H9 (cell line): Measurements from ENCODE around the gene GALNT2. TPM values are rescaled to one million over a fixed set of nuclear protein-coding genes. Genes with fewer than 3 reads are reported as not detected.

ENCODE experiments used
- DNase-seq: peaks from one replicate; pipeline ENCODE4 v3.0.0-alpha.2; 2017
- H2AFZ ChIP-seq: one replicate; pipeline ENCODE4 v1.6.1; 2013; ENCODE audit warnings: mild to moderate bottlenecking, low read length, control low read depth, moderate library complexity
- H2AK5ac ChIP-seq: 2 replicates; pipeline ENCODE4 v1.6.1; 2013; ENCODE audit warnings: low read length, control low read depth, mixed read lengths; ENCODE audit not compliant: insufficient read length
- H2BK120ac ChIP-seq: one replicate; pipeline ENCODE4 v1.6.1; 2013; ENCODE audit warnings: low read depth, mild to moderate bottlenecking, low read length, control low read depth, inconsistent platforms; ENCODE audit not compliant: poor library complexity, severe bottlenecking
- H2BK12ac ChIP-seq: 2 replicates; pipeline ENCODE4 v1.6.1; 2013; ENCODE audit warnings: low read length, control low read depth, mixed read lengths, low read depth; ENCODE audit not compliant: insufficient read length
- H2BK15ac ChIP-seq: 2 replicates; pipeline ENCODE4 v1.6.1; 2013; ENCODE audit warnings: low read depth, low read length, control low read depth
- H2BK20ac ChIP-seq: one replicate; pipeline ENCODE4 v1.6.1; 2013; ENCODE audit warnings: low read depth, mild to moderate bottlenecking, low read length, control low read depth, inconsistent platforms; ENCODE audit not compliant: poor library complexity, severe bottlenecking
- H2BK5ac ChIP-seq: 2 replicates; pipeline ENCODE4 v1.6.1; 2013; ENCODE audit warnings: low read length, control low read depth, mixed read lengths; ENCODE audit not compliant: insufficient read length
- H3K14ac ChIP-seq: 2 replicates; pipeline ENCODE4 v1.6.1; 2013; ENCODE audit warnings: low read length, control low read depth; ENCODE audit not compliant: insufficient read depth
- H3K18ac ChIP-seq: 2 replicates; pipeline ENCODE4 v1.6.1; 2013; ENCODE audit warnings: low read depth, mild to moderate bottlenecking, mixed read lengths, low read length, control low read depth; ENCODE audit not compliant: insufficient read length
- H3K23ac ChIP-seq: 2 replicates; pipeline ENCODE4 v1.6.1; 2013; ENCODE audit warnings: low read length, control low read depth, mixed read lengths, low read depth; ENCODE audit not compliant: insufficient read length
- H3K23me2 ChIP-seq: 2 replicates; pipeline ENCODE4 v1.6.1; 2013; ENCODE audit warnings: low read depth, mild to moderate bottlenecking, mixed read lengths, low read length, control low read depth; ENCODE audit not compliant: insufficient read length, poor library complexity, severe bottlenecking
- H3K27ac ChIP-seq: 2 replicates; pipeline ENCODE4 v1.5.1; 2013; ENCODE audit warnings: low read length, control low read depth, mixed read lengths, low read depth; ENCODE audit not compliant: insufficient read length
- H3K27me3 ChIP-seq: 2 replicates; pipeline ENCODE4 v1.6.1; 2013; ENCODE audit warnings: low read length, control low read depth, inconsistent platforms; ENCODE audit not compliant: insufficient read depth
- H3K4ac ChIP-seq: 2 replicates; pipeline ENCODE4 v1.6.1; 2013; ENCODE audit warnings: low read depth, mild to moderate bottlenecking, control low read depth, inconsistent platforms, low read length, moderate library complexity
- H3K4me1 ChIP-seq: 2 replicates; pipeline ENCODE4 v1.6.1; 2013; ENCODE audit warnings: low read length, control low read depth, inconsistent platforms; ENCODE audit not compliant: insufficient read depth
- H3K4me2 ChIP-seq: 2 replicates; pipeline ENCODE4 v1.6.1; 2013; ENCODE audit warnings: low read length, control low read depth, mixed read lengths; ENCODE audit not compliant: insufficient read length, insufficient read depth
- H3K56ac ChIP-seq: 2 replicates; pipeline ENCODE4 v1.6.1; 2013; ENCODE audit warnings: low read depth, mild to moderate bottlenecking, mixed read lengths, low read length, control low read depth; ENCODE audit not compliant: insufficient read length
- H3K79me1 ChIP-seq: 2 replicates; pipeline ENCODE4 v1.6.1; 2013; ENCODE audit warnings: low read depth, mild to moderate bottlenecking, moderate library complexity, low read length, control low read depth, inconsistent platforms; ENCODE audit not compliant: insufficient read depth, poor library complexity, severe bottlenecking
- H3K79me2 ChIP-seq: 2 replicates; pipeline ENCODE4 v1.6.1; 2013; ENCODE audit warnings: low read length, control low read depth, inconsistent platforms; ENCODE audit not compliant: insufficient read depth
- H3K9ac ChIP-seq: 2 replicates; pipeline ENCODE4 v1.6.1; 2013; ENCODE audit warnings: low read length, control low read depth, mixed read lengths; ENCODE audit not compliant: insufficient read length; ENCODE audit errors: extremely low read depth
- H3K9me3 ChIP-seq: one replicate; pipeline ENCODE4 v1.6.1; 2013; ENCODE audit warnings: low read depth, low read length, inconsistent platforms; ENCODE audit not compliant: control insufficient read depth
- H3T11ph ChIP-seq: one replicate; pipeline ENCODE4 v1.6.1; 2013; ENCODE audit warnings: mild to moderate bottlenecking, low read length, control low read depth, inconsistent platforms
- H4K20me1 ChIP-seq: one replicate; pipeline ENCODE4 v1.6.1; 2013; ENCODE audit not compliant: control insufficient read depth, insufficient read length, insufficient read depth
- H4K5ac ChIP-seq: 2 replicates; pipeline ENCODE4 v1.6.1; 2013; ENCODE audit warnings: low read depth, mild to moderate bottlenecking, mixed read lengths, low read length, control low read depth; ENCODE audit not compliant: insufficient read length
- H4K8ac ChIP-seq: replicated peaks from 2 replicates; pipeline ENCODE4 v1.6.1; 2013; ENCODE audit warnings: low read length, control low read depth, mixed read lengths, low read depth; ENCODE audit not compliant: insufficient read length
- H4K91ac ChIP-seq: 2 replicates; pipeline ENCODE4 v1.6.1; 2013; ENCODE audit warnings: low read depth, mild to moderate bottlenecking, moderate library complexity, mixed read lengths, low read length, control low read depth; ENCODE audit not compliant: insufficient read length
- H3K27ac Mint-ChIP-seq, 3 experiments: 2 replicates in 2 of 3; 3 replicates in 1 of 3; pipeline ENCODE4 v1.8.0; 2020 to 2021; ENCODE audit warnings: mixed read lengths in 3 of 3, mild to moderate bottlenecking in 1 of 3, moderate library complexity in 1 of 3
- H3K27me3 Mint-ChIP-seq: 2 replicates; pipeline ENCODE4 v1.8.0; 2021; ENCODE audit warnings: low read depth, mild to moderate bottlenecking, moderate library complexity, mixed read lengths
- H3K36me3 Mint-ChIP-seq, 3 experiments: 2 replicates in 2 of 3; 3 replicates in 1 of 3; pipeline ENCODE4 v1.8.0; 2020 to 2021; ENCODE audit warnings: low read depth in 3 of 3, mixed read lengths in 3 of 3; ENCODE audit not compliant: insufficient read depth in 1 of 3
- H3K4me1 Mint-ChIP-seq, 2 experiments: 2 replicates each; pipeline ENCODE4 v1.8.0; 2020; ENCODE audit warnings: mixed read lengths in 2 of 2
- H3K4me3 Mint-ChIP-seq, 2 experiments: 2 replicates in 1 of 2; 3 replicates in 1 of 2; pipeline ENCODE4 v1.8.0; 2020 to 2021; ENCODE audit warnings: mild to moderate bottlenecking in 2 of 2, mixed read lengths in 2 of 2, moderate library complexity in 1 of 2
- H3K9me3 Mint-ChIP-seq, 2 experiments: 2 replicates in 1 of 2; 3 replicates in 1 of 2; pipeline ENCODE4 v1.8.0; 2020; ENCODE audit warnings: mild to moderate bottlenecking in 2 of 2, mixed read lengths in 2 of 2, moderate library complexity in 1 of 2
- CTCF ChIP-seq: fragments of 200-600 bp; sonication (generic); conservative IDR thresholded peaks from 3 replicates; pipeline ENCODE4 v1.8.0; 2021; ENCODE audit warnings: antibody characterized with exemption, mild to moderate bottlenecking
- WGBS: extraction: QIAGEN DNeasy Blood & Tissue Kit; methylation state at CpG from one replicate; pipeline ENCODE4 v1.1.7; 2013; ENCODE audit warnings: missing lambda C conversion rate, low lambda C conversion rate, mixed read lengths; ENCODE audit not compliant: insufficient read length; ENCODE audit errors: extremely low coverage; 5-methylcytosine and 5-hydroxymethylcytosine counted together
- total RNA-seq: library from RNA; stranded (reverse); gene quantifications from 2 replicates; pipeline ENCODE4 v1.2.1, GENCODE V29; 2021

Gene GALNT2
- total RNA-seq, 1 experiment from 2014 or later = 57.6 TPM

GRCh38 chr1:230272557-230272956 lies 205.5 kb downstream of the GALNT2 start:
- Histone ChIP-seq H2BK12ac (no peak overlapping the region), H2BK20ac (no peak overlapping the region), H2BK120ac (no peak overlapping the region), H2AFZ (no peak overlapping the region), H3K9me3 (no peaks in the 10 kb centered on the region), H3K4me1 (peaks cover 4% of the 10 kb centered on the region; the same call in 1 of the 2 replicates), H4K20me1 (no peaks in the 10 kb centered on the region), H3K23ac (no peak overlapping the region), H3K4me2 (no peak overlapping the region), H3K9ac (no peak overlapping the region), H4K8ac (no peak overlapping the region), H4K5ac (no peak overlapping the region), H3K56ac (no peak overlapping the region), H3K27me3 (no peaks in the 10 kb centered on the region), H3K18ac (no peak overlapping the region), H3K79me1 (no peaks in the 10 kb centered on the region), H3K79me2 (no peaks in the 10 kb centered on the region), H3K4ac (no peak overlapping the region), H2BK15ac (no peak overlapping the region), H2AK5ac (no peak overlapping the region), H3K23me2 (no peaks in the 10 kb centered on the region), H4K91ac (no peak overlapping the region), H3T11ph (no peak overlapping the region), H3K27ac (no peak overlapping the region), H3K14ac (no peak overlapping the region), H2BK5ac (no peak overlapping the region)
- no CpG with 5 or more reads among the region's 9 CpGs for WGBS
- Mint-ChIP-seq H3K4me3 (no peak overlapping the region), H3K36me3 (peaks cover 0 to 5% (median 5%) of the 10 kb centered on the region in 3 experiments; a peak in 5 of 7 replicates), H3K9me3 (no peaks in the 10 kb centered on the region), H3K4me1 (peaks cover 17 to 18% of the 10 kb centered on the region in 2 experiments), H3K27me3 (no peaks in the 10 kb centered on the region), H3K27ac (peak overlapping the region in 1 of 3 experiments; percentile 4; a peak in 2 of 7 replicates)
- no peak for TF ChIP-seq CTCF
- no peak for DNase-seq
